Transverse colon (tissue), 3 donors: ENCODE measurements around the gene SAPCD1.

Experiments
- CTCF ChIP-seq, 5 experiments: fragments of 200-600 bp in 3 of 5; fragments of 450-650 bp in 2 of 5; sonication (generic) in 3 of 5; IDR thresholded peaks; 1 replicate in 2 of 5; 2 replicates in 3 of 5; pipeline ENCODE4 v1.5.1; 2016 to 2017; ENCODE audit warnings: antibody characterized with exemption in 5 of 5, inconsistent platforms in 3 of 5, mild to moderate bottlenecking in 2 of 5, moderate library complexity in 1 of 5
- POLR2A ChIP-seq: fragments of 450-650 bp; IDR thresholded peaks from one replicate; pipeline ENCODE4 v1.6.1; 2016; ENCODE audit warnings: antibody characterized with exemption, mild to moderate bottlenecking, moderate library complexity

- TF ChIP-seq POLR2A = no peak
- no peak for TF ChIP-seq CTCF (IDR thresholded peaks at IDR 0.05)
Observed at GRCh38 chr6:31782126-31782855, 19.8 kb downstream of the SAPCD1 start.
